GM23338 (cell line): ENCODE measurements around the gene NDUFS2. TPM values are rescaled to one million over a fixed set of nuclear protein-coding genes. Genes with fewer than 3 reads are reported as not detected.

Source experiments
- ATAC-seq: fragments of 200-7000 bp; cut with Tn5 transposase; 3 replicates; pipeline ENCODE4 v1.9.1; 2020
- DNase-seq: peaks from one replicate; pipeline ENCODE4 v3.0.0-alpha.2; 2015; ENCODE audit warnings: low spot score
- H2AFZ ChIP-seq: fragments of 200-600 bp; sonication (generic); 2 replicates; pipeline ENCODE4 v1.8.0; 2016; ENCODE audit warnings: antibody characterized with exemption, mild to moderate bottlenecking, moderate library complexity
- H3F3A ChIP-seq: fragments of 200-600 bp; sonication (generic); replicated peaks from 2 replicates; pipeline ENCODE4 v1.8.0; 2017; ENCODE audit warnings: antibody characterized with exemption, mixed run types, low read depth
- H3K27ac ChIP-seq: fragments of 200-600 bp; sonication (generic); 2 replicates; pipeline ENCODE4 v1.6.1; 2016; ENCODE audit warnings: low read depth
- H3K27me3 ChIP-seq: fragments of 200-600 bp; sonication (generic); 2 replicates; pipeline ENCODE4 v1.8.0; 2016; ENCODE audit warnings: mild to moderate bottlenecking, mixed run types, moderate library complexity; ENCODE audit not compliant: insufficient read depth
- H3K36me3 ChIP-seq: fragments of 200-600 bp; sonication (generic); 2 replicates; pipeline ENCODE4 v1.8.0; 2016; ENCODE audit warnings: mild to moderate bottlenecking; ENCODE audit not compliant: insufficient read depth
- H3K4me1 ChIP-seq: fragments of 200-600 bp; sonication (generic); 2 replicates; pipeline ENCODE4 v1.8.0; 2016; ENCODE audit warnings: mild to moderate bottlenecking, moderate library complexity; ENCODE audit not compliant: insufficient read depth
- H3K4me2 ChIP-seq: fragments of 200-600 bp; sonication (generic); 2 replicates; pipeline ENCODE4 v1.7.1; 2017; ENCODE audit warnings: mixed run types
- H3K4me3 ChIP-seq: fragments of 200-600 bp; sonication (generic); 2 replicates; pipeline ENCODE4 v1.6.1; 2016; ENCODE audit warnings: mixed run types
- H3K79me2 ChIP-seq: fragments of 200-600 bp; sonication (generic); replicated peaks from 2 replicates; pipeline ENCODE4 v1.8.0; 2017; ENCODE audit warnings: mild to moderate bottlenecking; ENCODE audit not compliant: insufficient read depth
- H3K9me2 ChIP-seq: fragments of 200-600 bp; sonication (generic); 2 replicates; pipeline ENCODE4 v1.8.0; 2017; ENCODE audit not compliant: insufficient read depth
- H4K20me1 ChIP-seq: fragments of 200-600 bp; sonication (generic); replicated peaks from 2 replicates; pipeline ENCODE4 v1.8.0; 2017; ENCODE audit warnings: mild to moderate bottlenecking; ENCODE audit not compliant: insufficient read depth
- H3K27ac Mint-ChIP-seq: 2 replicates; pipeline ENCODE4 v1.8.0; 2020; ENCODE audit warnings: inconsistent platforms, mild to moderate bottlenecking, moderate library complexity, mixed read lengths
- H3K27me3 Mint-ChIP-seq: 3 replicates; pipeline ENCODE4 v1.8.0; 2022; ENCODE audit warnings: low read depth, mild to moderate bottlenecking, moderate library complexity, mixed read lengths, inconsistent platforms; ENCODE audit not compliant: insufficient read depth, poor library complexity
- H3K36me3 Mint-ChIP-seq: 3 replicates; pipeline ENCODE4 v1.8.0; 2021; ENCODE audit warnings: low read depth, mild to moderate bottlenecking, inconsistent platforms, moderate library complexity, mixed read lengths
- H3K4me1 Mint-ChIP-seq: 3 replicates; pipeline ENCODE4 v1.8.0; 2020; ENCODE audit warnings: mild to moderate bottlenecking, inconsistent platforms, mixed read lengths
- H3K4me3 Mint-ChIP-seq: 3 replicates; pipeline ENCODE4 v1.8.0; 2021; ENCODE audit warnings: moderate library complexity, mild to moderate bottlenecking, inconsistent platforms, mixed read lengths
- H3K9me3 Mint-ChIP-seq: 3 replicates; pipeline ENCODE4 v1.8.0; 2020; ENCODE audit warnings: moderate library complexity, mild to moderate bottlenecking, inconsistent platforms, mixed read lengths
- CREB1 ChIP-seq: fragments of 250-450 bp; sonication (Bioruptor Pico); IDR thresholded peaks from 2 replicates; pipeline ENCODE4 v1.5.0; 2020; ENCODE audit warnings: low read depth, mild to moderate bottlenecking, moderate library complexity
- CTCF ChIP-seq, 2 experiments: fragments of 200-600 bp in 1 of 2; sonication (generic) in 1 of 2; conservative IDR thresholded peaks; 2 replicates each; pipeline versions ENCODE4 v1.5.1 to v1.6.1; 2016 to 2017; ENCODE audit warnings: antibody characterized with exemption in 2 of 2, low read depth in 2 of 2, mild to moderate bottlenecking in 2 of 2, moderate library complexity in 1 of 2
- ETS1 ChIP-seq: IDR thresholded peaks from 2 replicates; pipeline ENCODE4 v1.6.1; 2016; ENCODE audit warnings: antibody characterized with exemption
- EZH2 ChIP-seq: fragments of 200-600 bp; sonication (generic); IDR thresholded peaks from one replicate; pipeline ENCODE4 v1.8.0; 2017; ENCODE audit warnings: antibody characterized with exemption, mild to moderate bottlenecking, low read depth; ENCODE audit not compliant: unreplicated experiment
- EZH2phosphoT487 ChIP-seq: fragments of 200-600 bp; sonication (generic); IDR thresholded peaks from one replicate; pipeline ENCODE4 v1.8.1; 2018; ENCODE audit warnings: antibody characterized with exemption; ENCODE audit not compliant: unreplicated experiment
- JUNB ChIP-seq: IDR thresholded peaks from one replicate; pipeline ENCODE4 v1.6.1; 2016; ENCODE audit warnings: antibody characterized with exemption; ENCODE audit not compliant: unreplicated experiment
- NANOG ChIP-seq: IDR thresholded peaks from 2 replicates; pipeline ENCODE4 v1.6.1; 2016; ENCODE audit warnings: antibody characterized with exemption, borderline replicate concordance
- POLR2AphosphoS5 ChIP-seq: IDR thresholded peaks from 2 replicates; pipeline ENCODE4 v1.6.1; 2016; ENCODE audit warnings: antibody characterized with exemption, low read depth
- STAT1 ChIP-seq: IDR thresholded peaks from one replicate; pipeline ENCODE4 v1.6.1; 2016; ENCODE audit warnings: antibody characterized with exemption; ENCODE audit not compliant: unreplicated experiment
- ZNF114 ChIP-seq: fragments of 250-450 bp; sonication (Bioruptor Pico); IDR thresholded peaks from 2 replicates; pipeline ENCODE4 v1.5.0; 2020; ENCODE audit warnings: mild to moderate bottlenecking, moderate library complexity
- ZNF331 ChIP-seq: fragments of 250-450 bp; sonication (Bioruptor Pico); IDR thresholded peaks from 2 replicates; pipeline ENCODE4 v1.5.0; 2020; ENCODE audit warnings: low read depth, mild to moderate bottlenecking, moderate library complexity
- ZNF462 ChIP-seq: fragments of 250-450 bp; sonication (Bioruptor Pico); IDR thresholded peaks from 2 replicates; pipeline ENCODE4 v1.5.0; 2020; ENCODE audit warnings: mild to moderate bottlenecking, moderate library complexity
- polyA plus RNA-seq: library from polyadenylated mRNA; unstranded; fragments of >200 nt; fragmentation: Nextera tagmentation; extraction: Ambion mirVana; gene quantifications from 2 replicates; pipeline ENCODE4 v1.2.1, GENCODE V29; 2016
- total RNA-seq: library from RNA; depleted of rRNA; stranded (reverse); fragments of >200 nt; shearing (Covaris generic); gene quantifications from 2 replicates; pipeline ENCODE4 v1.2.3, GENCODE V29; 2014
- TF ChIP-seq, protein P1 (sequence below): IDR thresholded peaks from one replicate; pipeline ENCODE4 v1.6.1; 2018; ENCODE audit warnings: antibody characterized with exemption; ENCODE audit not compliant: unreplicated experiment

The NDUFS2 gene
- total and polyA plus RNA-seq, 2 experiments from 2014 or later: 56.7 to 131 TPM

- ATAC-seq: no peak
- TF ChIP-seq JUNB: no peak
- TF ChIP-seq EZH2: no peak
- TF ChIP-seq NANOG: no peak
- TF ChIP-seq POLR2AphosphoS5: no peak
- TF ChIP-seq CTCF (conservative IDR thresholded peaks at IDR 0.05; ENCODE audit: low read depth in 2 of 2): no peak
- TF ChIP-seq, protein P1, sequence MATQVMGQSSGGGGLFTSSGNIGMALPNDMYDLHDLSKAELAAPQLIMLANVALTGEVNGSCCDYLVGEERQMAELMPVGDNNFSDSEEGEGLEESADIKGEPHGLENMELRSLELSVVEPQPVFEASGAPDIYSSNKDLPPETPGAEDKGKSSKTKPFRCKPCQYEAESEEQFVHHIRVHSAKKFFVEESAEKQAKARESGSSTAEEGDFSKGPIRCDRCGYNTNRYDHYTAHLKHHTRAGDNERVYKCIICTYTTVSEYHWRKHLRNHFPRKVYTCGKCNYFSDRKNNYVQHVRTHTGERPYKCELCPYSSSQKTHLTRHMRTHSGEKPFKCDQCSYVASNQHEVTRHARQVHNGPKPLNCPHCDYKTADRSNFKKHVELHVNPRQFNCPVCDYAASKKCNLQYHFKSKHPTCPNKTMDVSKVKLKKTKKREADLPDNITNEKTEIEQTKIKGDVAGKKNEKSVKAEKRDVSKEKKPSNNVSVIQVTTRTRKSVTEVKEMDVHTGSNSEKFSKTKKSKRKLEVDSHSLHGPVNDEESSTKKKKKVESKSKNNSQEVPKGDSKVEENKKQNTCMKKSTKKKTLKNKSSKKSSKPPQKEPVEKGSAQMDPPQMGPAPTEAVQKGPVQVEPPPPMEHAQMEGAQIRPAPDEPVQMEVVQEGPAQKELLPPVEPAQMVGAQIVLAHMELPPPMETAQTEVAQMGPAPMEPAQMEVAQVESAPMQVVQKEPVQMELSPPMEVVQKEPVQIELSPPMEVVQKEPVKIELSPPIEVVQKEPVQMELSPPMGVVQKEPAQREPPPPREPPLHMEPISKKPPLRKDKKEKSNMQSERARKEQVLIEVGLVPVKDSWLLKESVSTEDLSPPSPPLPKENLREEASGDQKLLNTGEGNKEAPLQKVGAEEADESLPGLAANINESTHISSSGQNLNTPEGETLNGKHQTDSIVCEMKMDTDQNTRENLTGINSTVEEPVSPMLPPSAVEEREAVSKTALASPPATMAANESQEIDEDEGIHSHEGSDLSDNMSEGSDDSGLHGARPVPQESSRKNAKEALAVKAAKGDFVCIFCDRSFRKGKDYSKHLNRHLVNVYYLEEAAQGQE: no peak
- no peak for TF ChIP-seq EZH2phosphoT487
- TF ChIP-seq CREB1: no peak
- TF ChIP-seq ETS1: no peak
- no peak for TF ChIP-seq ZNF114
- TF ChIP-seq ZNF462 (CRISPR knock-in tag): no peak
- TF ChIP-seq ZNF331 (CRISPR knock-in tag): no peak
- TF ChIP-seq STAT1: no peak
- Histone ChIP-seq H3K4me3 (no peak overlapping the region), H3K9me2 (no peaks in the 10 kb centered on the region), H2AFZ (no peak overlapping the region), H3K27me3 (no peaks in the 10 kb centered on the region), H4K20me1 (no peaks in the 10 kb centered on the region), H3K4me2 (no peak overlapping the region), H3K36me3 (no peaks in the 10 kb centered on the region; the same call in none of the 2 replicates), H3K27ac (no peak overlapping the region), H3K4me1 (peaks cover 11% of the 10 kb centered on the region; the same call in 1 of the 2 replicates), H3K79me2 (peaks cover 5% of the 10 kb centered on the region; the same call in 1 of the 2 replicates), H3F3A (peaks cover 32% of the 10 kb centered on the region)
- Mint-ChIP-seq H3K27ac (no peak overlapping the region), H3K27me3 (peaks cover 28% of the 10 kb centered on the region), H3K4me1 (peaks cover 25% of the 10 kb centered on the region), H3K4me3 (no peak overlapping the region), H3K36me3 (peaks cover 27% of the 10 kb centered on the region), H3K9me3 (no peaks in the 10 kb centered on the region)
- no peak for DNase-seq
These were observed 38.4 kb upstream of the NDUFS2 start for GRCh38 chr1:161163793-161164192.
